H7 (cell line): ENCODE measurements around the gene SPAG4. TPM values are rescaled to one million over a fixed set of nuclear protein-coding genes. Genes with fewer than 3 reads are reported as not detected.
A peak's percentile ranks its signal among the peaks of the same experiment; 100 is the strongest.

Experiments used
- DNase-seq: peaks from one replicate; pipeline ENCODE4 v3.0.0; 2012
- H3K27me3 ChIP-seq: 2 replicates; pipeline ENCODE4 v1.6.0; 2011; ENCODE audit warnings: mild to moderate bottlenecking, low read length; ENCODE audit not compliant: control insufficient read depth, insufficient read depth
- H3K36me3 ChIP-seq: replicated peaks from 2 replicates; pipeline ENCODE4 v1.5.1; 2011; ENCODE audit warnings: low read length; ENCODE audit not compliant: control insufficient read depth, insufficient read depth
- H3K4me3 ChIP-seq: 2 replicates; pipeline ENCODE4 v1.5.1; 2011; ENCODE audit warnings: low read depth, mild to moderate bottlenecking, control low read depth, low read length, moderate library complexity; ENCODE audit not compliant: insufficient read depth
- total RNA-seq: library from RNA; depleted of rRNA; stranded (reverse); fragments of >200 nt; shearing (Covaris generic); gene quantifications from 2 replicates; pipeline ENCODE4 v1.2.3, GENCODE V29; 2014

Gene SPAG4
- total RNA-seq, 1 experiment from 2014 or later: 6.1 TPM

GRCh38 chr20:35592339-35592974 lies 23.2 kb upstream of the SPAG4 start:
- Histone ChIP-seq H3K4me3 (no peak overlapping the region), H3K36me3 (no peaks in the 10 kb centered on the region), H3K27me3 (no peaks in the 10 kb centered on the region)
- DNase-seq: no peak

GRCh38 chr20:35595456-35595855 lies 20.2 kb upstream of the SPAG4 start:
- Histone ChIP-seq H3K4me3 (no peak overlapping the region), H3K36me3 (no peaks in the 10 kb centered on the region), H3K27me3 (peaks cover 13% of the 10 kb centered on the region)
- no peak for DNase-seq

GRCh38 chr20:35595901-35596300 lies 19.7 kb upstream of the SPAG4 start:
- Histone ChIP-seq H3K36me3 (no peaks in the 10 kb centered on the region), H3K4me3 (no peak overlapping the region), H3K27me3 (peaks cover 17% of the 10 kb centered on the region)
- DNase-seq: no peak

GRCh38 chr20:35597186-35597585 lies 18.4 kb upstream of the SPAG4 start:
- Histone ChIP-seq H3K4me3 (no peak overlapping the region), H3K27me3 (peaks cover 30% of the 10 kb centered on the region), H3K36me3 (no peaks in the 10 kb centered on the region)
- DNase-seq: no peak

- H3K4me3 ChIP-seq: no peak overlapping the region
- no peak for DNase-seq
- no peaks in the 10 kb centered on the region for H3K36me3 ChIP-seq
- H3K27me3 ChIP-seq: peaks cover 43% of the 10 kb centered on the region
Measured at GRCh38 chr20:35598476-35598875, 17.2 kb upstream of the SPAG4 start.

- Histone ChIP-seq H3K27me3 (peaks cover 48% of the 10 kb centered on the region), H3K4me3 (no peak overlapping the region), H3K36me3 (no peaks in the 10 kb centered on the region)
- peak; percentile 65 for DNase-seq
Measured at GRCh38 chr20:35598899-35599775, 16.5 kb upstream of the SPAG4 start.

GRCh38 chr20:35599776-35600120 lies 15.9 kb upstream of the SPAG4 start:
- Histone ChIP-seq H3K4me3 (no peak overlapping the region), H3K36me3 (no peaks in the 10 kb centered on the region), H3K27me3 (peaks cover 48% of the 10 kb centered on the region)
- no peak for DNase-seq

- peak; percentile 74 for DNase-seq
- Histone ChIP-seq H3K36me3 (no peaks in the 10 kb centered on the region), H3K27me3 (peaks cover 48% of the 10 kb centered on the region), H3K4me3 (peak overlapping the region; percentile 55)
Measured at GRCh38 chr20:35600176-35600992, 15.2 kb upstream of the SPAG4 start.

- H3K27me3 ChIP-seq: peaks cover 48% of the 10 kb centered on the region
- peak; percentile 93 for DNase-seq
- H3K36me3 ChIP-seq: no peaks in the 10 kb centered on the region
- peak overlapping the region; percentile 55 for H3K4me3 ChIP-seq
Measured at GRCh38 chr20:35600993-35601973, 14.3 kb upstream of the SPAG4 start.

- peak; percentile 71 for DNase-seq
- H3K36me3 ChIP-seq: no peaks in the 10 kb centered on the region
- peak overlapping the region; percentile 55 for H3K4me3 ChIP-seq
- H3K27me3 ChIP-seq: peaks cover 48% of the 10 kb centered on the region
Measured at GRCh38 chr20:35601990-35602389, 13.6 kb upstream of the SPAG4 start.

- no peak for DNase-seq
- Histone ChIP-seq H3K4me3 (no peak overlapping the region), H3K27me3 (peaks cover 48% of the 10 kb centered on the region), H3K36me3 (no peaks in the 10 kb centered on the region)
Measured at GRCh38 chr20:35602851-35603495, 12.7 kb upstream of the SPAG4 start.

GRCh38 chr20:35603695-35604448 lies 11.8 kb upstream of the SPAG4 start:
- DNase-seq: no peak
- Histone ChIP-seq H3K36me3 (no peaks in the 10 kb centered on the region), H3K4me3 (no peak overlapping the region), H3K27me3 (peaks cover 48% of the 10 kb centered on the region)

- Histone ChIP-seq H3K27me3 (peaks cover 45% of the 10 kb centered on the region), H3K4me3 (no peak overlapping the region), H3K36me3 (no peaks in the 10 kb centered on the region)
- DNase-seq: peak; percentile 90
Measured at GRCh38 chr20:35604449-35604747, 11.2 kb upstream of the SPAG4 start.
